ENCODE results near the gene GSTM5.
"Not testable (repeated sequence)": the region's sequence is repeated elsewhere in the genome, so short reads cannot be mapped to it uniquely, and the experiment has no call there.

Gene GSTM5

DNA sequence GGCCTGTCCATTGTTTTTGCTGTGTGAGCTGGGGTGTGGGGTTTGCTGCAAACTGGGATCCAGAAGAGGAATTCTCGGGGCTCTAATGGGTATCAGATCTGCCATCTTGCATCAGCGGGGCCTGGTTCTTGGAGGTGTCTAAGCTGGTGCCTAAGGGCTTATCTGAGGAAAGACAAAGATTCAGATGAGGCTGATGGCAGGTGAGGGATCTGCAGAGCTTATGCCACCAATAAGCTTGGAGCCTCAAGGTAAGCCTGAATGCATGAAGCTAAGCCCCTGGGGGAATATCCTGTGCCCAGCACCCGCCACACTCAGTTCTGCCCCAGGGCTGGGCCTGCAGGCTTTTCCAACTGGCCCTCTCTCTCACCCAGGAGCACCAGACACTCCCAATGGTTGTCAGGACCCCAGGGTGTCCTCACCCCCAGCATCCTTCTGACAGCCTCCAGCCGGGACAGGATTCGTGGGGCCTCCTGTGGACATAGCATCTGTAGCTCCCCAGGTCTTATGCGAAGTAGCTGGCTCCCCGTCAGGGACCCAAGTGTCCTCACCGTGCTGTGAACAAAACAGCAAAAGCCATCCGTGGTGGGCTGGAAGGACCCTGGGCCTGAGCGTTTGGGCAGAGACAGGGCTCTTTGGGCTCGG is 38.3 kb downstream of the GSTM5 start:
- Histone ChIP-seq H3K27ac (no peak overlapping the region), H3K9me3 (no peaks in the 10 kb centered on the region), H3K36me3 (no peaks in the 10 kb centered on the region), H3K27me3 (no peaks in the 10 kb centered on the region), H4K20me1 (no peaks in the 10 kb centered on the region), H3K9ac (no peak overlapping the region), H3K4me2 (no peak overlapping the region), H3K4me3 (no peak overlapping the region), H3K4me1 (no peaks in the 10 kb centered on the region)
- no peak for TF ChIP-seq Cebpa-rat (IDR thresholded peaks at IDR 0.05)

DNA sequence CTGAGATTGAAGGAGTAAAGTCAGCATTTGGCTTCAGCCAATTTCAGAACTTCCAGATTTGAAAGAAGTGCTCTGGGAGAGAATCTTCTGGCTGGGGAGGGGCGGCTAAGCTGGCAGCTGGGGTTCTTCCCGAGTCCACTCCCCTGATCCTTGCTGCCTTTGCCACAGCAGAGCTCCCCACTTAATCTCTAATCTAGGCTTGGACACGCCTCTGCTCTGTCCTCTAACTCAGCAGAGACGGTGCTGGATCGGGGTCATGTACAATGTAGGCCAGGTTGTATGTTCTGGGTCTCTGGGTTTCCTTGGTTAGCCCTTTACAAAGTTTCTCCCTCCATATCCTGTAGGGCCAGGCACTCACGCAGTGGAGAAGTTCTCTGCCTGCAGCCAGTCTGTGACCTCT is 38.9 kb downstream of the GSTM5 start:
- Histone ChIP-seq H3K9me3 (no peaks in the 10 kb centered on the region), H3K27ac (no peak overlapping the region), H3K4me2 (no peak overlapping the region), H3K36me3 (no peaks in the 10 kb centered on the region), H3K27me3 (no peaks in the 10 kb centered on the region), H4K20me1 (no peaks in the 10 kb centered on the region), H3K4me1 (no peaks in the 10 kb centered on the region), H3K4me3 (no peak overlapping the region), H3K9ac (no peak overlapping the region)
- no peak for TF ChIP-seq Cebpa-rat (IDR thresholded peaks at IDR 0.05)

DNA sequence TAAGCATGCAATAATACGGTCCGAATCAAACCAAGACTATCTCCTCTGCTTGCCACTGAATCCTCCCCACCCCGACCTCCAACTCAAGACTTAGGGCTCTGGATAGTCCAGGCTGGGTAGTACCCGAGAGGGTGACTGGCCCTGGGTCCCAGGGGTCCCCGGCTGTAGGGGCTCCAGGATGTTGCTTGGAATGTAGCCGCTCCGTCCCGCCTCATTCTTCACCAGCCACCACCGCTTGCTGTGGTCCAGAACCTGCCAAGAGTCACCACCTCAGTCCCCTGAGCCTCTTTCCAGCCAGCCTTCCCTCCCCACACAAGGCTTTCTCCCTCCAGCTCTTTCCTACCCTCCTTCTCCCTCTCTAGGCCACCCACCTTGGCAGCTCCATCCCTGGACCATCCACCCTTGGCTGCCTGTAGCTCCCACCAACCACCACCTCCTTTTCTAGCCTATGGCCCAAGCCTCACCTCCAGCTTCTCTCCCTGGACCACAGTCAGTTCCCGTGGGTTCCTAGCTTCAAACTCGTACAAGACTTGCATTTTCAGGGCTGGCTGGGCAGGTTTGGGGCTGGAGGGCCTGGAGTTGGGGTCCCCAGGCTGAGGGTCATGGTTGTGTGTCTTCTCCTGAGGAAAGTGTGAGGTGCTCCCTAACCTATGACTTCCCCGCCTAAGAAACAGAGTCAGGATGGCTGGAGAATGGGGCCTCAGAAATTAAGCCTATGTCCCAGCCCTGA is 39.6 kb downstream of the GSTM5 start:
- no peak for TF ChIP-seq Cebpa-rat (IDR thresholded peaks at IDR 0.05)
- Histone ChIP-seq H3K27me3 (no peaks in the 10 kb centered on the region), H3K36me3 (no peaks in the 10 kb centered on the region), H3K9me3 (no peaks in the 10 kb centered on the region), H3K9ac (no peak overlapping the region), H3K4me2 (no peak overlapping the region), H3K4me3 (no peak overlapping the region), H3K4me1 (no peaks in the 10 kb centered on the region), H3K27ac (no peak overlapping the region), H4K20me1 (no peaks in the 10 kb centered on the region)

DNA sequence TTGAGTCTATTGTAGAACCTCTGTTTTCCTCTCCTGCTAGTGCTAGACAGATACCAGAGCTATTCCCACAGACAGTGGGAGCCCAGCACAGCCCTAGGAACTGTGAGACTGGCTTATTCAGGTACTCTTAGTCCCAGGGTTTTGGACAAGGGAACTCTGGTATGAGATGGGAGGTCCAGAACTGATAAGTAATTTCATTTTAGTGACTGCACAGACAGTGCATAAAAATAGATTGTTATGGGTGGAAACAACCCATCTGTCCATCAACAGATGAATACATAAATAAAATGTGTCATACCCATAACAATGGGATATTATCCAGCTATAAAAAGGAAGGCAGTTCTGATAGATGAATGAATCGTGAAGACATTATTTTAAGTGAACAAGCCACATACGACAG is 42.7 kb downstream of the GSTM5 start:
- Histone ChIP-seq H3K9me3 (no peaks in the 10 kb centered on the region), H3K4me1 (no peaks in the 10 kb centered on the region), H3K27ac (no peak overlapping the region), H3K4me3 (no peak overlapping the region), H3K27me3 (no peaks in the 10 kb centered on the region), H3K36me3 (no peaks in the 10 kb centered on the region), H3K9ac (no peak overlapping the region), H3K4me2 (no peak overlapping the region), H4K20me1 (no peaks in the 10 kb centered on the region)
- no peak for TF ChIP-seq Cebpa-rat (IDR thresholded peaks at IDR 0.05)

DNA sequence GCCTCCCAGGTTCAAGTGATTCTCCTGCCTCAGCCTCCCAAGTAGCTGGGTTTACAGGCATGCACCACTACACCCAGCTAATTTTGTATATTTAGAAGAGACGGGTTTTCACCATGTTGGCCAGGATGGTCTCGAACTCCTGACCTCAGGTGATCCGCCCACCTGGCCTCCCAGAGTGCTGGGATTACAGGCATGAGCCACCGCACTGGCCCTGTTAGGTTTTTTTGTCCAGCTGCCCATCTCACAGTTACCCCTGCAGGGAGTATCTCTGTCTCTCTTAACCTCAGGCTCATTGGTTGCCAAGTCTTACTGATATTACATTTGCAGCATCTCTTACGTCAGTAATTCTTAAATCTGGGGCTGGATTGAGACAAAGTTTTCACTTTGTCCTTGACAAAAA is 44.3 kb downstream of the GSTM5 start:
- not testable (repeated sequence) for H3K36me3 ChIP-seq, H3K4me2 ChIP-seq, H3K9me3 ChIP-seq, H3K9ac ChIP-seq, H4K20me1 ChIP-seq, H3K27ac ChIP-seq, H3K27me3 ChIP-seq, H3K4me3 ChIP-seq, H3K4me1 ChIP-seq

DNA sequence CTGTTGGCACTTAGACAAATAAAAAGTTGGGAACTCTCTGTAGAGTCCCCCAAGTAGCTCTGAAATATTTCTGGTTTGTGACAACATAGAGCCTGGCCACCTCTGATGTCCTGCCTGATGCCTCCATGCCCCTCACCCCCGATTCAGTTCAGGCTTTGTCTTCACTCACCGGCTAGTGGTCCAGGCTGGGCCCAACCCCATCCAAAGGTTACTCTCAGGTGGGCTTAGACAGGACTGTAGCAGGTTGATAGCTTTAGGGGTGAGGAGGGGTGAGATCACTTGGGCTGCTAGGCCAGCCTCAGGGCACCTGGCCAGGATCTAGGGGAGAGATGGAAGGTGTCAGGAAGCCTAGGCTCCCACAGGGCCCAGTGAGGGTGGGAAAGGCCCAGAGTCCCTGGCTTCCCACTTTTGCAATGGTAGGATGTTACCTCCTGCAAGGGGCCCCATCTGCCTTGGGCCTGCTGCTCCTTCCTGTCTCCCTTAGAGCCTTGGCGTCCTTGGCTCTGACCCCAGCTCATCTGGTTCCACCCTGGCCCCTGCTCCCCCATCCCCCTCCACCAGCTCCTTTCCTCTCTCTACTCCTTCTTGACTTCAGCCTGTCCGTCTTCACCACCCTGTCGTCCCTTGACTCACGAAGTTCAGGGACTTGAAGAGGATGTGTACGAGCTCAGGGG is 44.9 kb downstream of the GSTM5 start:
- TF ChIP-seq Cebpa-rat (IDR thresholded peaks at IDR 0.05), result no peak
- no peaks in the 10 kb centered on the region for H3K27me3 ChIP-seq
- H4K20me1 ChIP-seq, result no peaks in the 10 kb centered on the region
- H3K27ac ChIP-seq, result no peak overlapping the region
- H3K4me3 ChIP-seq, result no peak overlapping the region
- H3K4me2 ChIP-seq, result no peak overlapping the region
- H3K4me1 ChIP-seq, result no peaks in the 10 kb centered on the region
- no peaks in the 10 kb centered on the region for H3K9me3 ChIP-seq
- H3K9ac ChIP-seq, result no peak overlapping the region
- H3K36me3 ChIP-seq, result no peaks in the 10 kb centered on the region

DNA sequence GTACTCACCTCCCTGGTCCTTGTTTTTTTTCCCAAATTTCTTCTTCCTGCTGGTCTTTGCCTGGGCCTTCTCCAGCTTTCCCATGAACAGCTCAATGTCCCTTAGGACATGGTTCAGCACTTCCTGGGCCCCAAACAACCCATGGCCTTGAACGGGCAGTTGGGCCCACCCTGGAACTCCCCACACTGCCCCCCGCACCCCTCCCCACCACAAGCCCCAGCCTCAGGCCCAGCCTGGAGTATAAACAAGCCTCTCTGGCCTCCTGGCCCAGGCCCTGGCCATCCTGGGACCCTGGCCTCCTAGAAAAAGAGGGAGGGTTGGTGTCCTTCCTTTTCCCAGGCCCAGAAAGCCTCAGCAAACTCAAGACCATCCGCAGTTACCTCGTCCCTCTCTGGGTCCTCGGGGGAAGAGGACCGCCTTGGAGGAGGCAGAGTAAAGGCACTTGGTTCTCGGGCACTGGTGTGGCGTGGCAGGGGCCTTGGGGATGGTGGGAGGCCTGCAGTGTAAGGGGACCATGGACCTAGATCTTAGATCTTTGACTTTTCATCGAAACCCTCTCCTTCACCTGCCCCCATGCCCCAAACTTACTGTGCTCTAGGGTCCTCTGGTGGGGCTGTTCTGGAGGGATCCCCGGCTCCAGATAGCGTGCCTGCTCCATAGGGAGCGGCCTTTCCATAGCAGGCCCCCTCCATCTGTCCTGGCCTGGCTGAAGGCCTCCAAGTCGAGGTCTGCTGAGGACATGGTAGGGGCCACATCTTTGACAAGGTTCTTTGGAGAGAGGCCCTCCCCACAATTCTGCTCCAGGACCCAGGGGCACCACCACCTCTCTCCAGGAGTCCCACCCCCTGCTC is 46.1 kb downstream of the GSTM5 start:
- TF ChIP-seq Cebpa-rat (IDR thresholded peaks at IDR 0.05), result no peak
- Histone ChIP-seq H3K36me3 (no peaks in the 10 kb centered on the region), H3K4me2 (no peak overlapping the region), H4K20me1 (no peaks in the 10 kb centered on the region), H3K4me3 (no peak overlapping the region), H3K4me1 (peaks cover 2% of the 10 kb centered on the region; the same call in 1 of the 2 replicates), H3K27ac (no peak overlapping the region), H3K27me3 (no peaks in the 10 kb centered on the region), H3K9me3 (no peaks in the 10 kb centered on the region), H3K9ac (no peak overlapping the region)

DNA sequence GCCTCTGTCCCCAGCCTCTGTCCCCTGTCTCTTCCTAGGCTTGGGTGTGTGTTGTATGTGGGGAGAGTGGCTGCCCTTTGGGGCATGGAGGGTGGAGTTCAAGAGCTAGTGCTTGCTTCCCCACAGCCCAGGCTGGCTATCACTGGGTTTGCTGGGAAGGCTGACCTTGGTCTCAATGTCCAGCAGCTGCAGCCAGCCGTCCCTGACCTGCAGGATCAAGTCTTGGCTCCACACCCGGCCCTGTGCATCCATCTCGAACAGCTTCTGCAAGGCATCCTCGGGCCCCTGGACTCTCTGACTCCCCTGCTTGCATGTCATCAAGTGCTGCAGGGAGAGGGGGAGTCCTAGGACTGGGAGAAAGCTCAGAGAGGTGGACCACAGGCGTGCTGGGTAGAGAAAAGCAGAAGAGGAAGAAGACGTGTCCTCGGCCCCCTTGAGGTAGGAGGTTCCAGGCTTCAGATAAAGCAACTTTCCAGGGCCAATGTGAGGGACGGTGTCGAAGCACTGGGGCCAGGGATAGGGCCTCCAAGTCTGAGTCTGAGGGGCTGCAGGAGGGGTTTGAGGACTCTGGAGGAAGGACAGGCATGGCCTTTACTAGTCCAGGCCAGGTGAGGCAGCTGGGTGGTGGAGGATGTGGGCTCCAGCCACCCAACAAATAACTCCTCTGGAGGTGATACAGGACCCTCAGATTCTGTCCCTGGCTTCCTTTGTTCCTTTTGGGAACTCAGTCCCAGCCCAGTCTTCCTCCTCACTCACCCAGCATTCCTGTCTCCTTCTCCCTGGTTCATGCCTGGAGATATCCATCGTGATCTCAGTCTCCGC is 47.7 kb downstream of the GSTM5 start:
- Histone ChIP-seq H3K27ac (no peak overlapping the region), H3K4me1 (peaks cover 7% of the 10 kb centered on the region; the same call in 1 of the 2 replicates), H3K9me3 (no peaks in the 10 kb centered on the region), H3K9ac (no peak overlapping the region), H3K36me3 (no peaks in the 10 kb centered on the region), H3K27me3 (no peaks in the 10 kb centered on the region), H3K4me3 (no peak overlapping the region), H3K4me2 (no peak overlapping the region), H4K20me1 (no peaks in the 10 kb centered on the region)
- no peak for TF ChIP-seq Cebpa-rat (IDR thresholded peaks at IDR 0.05)

DNA sequence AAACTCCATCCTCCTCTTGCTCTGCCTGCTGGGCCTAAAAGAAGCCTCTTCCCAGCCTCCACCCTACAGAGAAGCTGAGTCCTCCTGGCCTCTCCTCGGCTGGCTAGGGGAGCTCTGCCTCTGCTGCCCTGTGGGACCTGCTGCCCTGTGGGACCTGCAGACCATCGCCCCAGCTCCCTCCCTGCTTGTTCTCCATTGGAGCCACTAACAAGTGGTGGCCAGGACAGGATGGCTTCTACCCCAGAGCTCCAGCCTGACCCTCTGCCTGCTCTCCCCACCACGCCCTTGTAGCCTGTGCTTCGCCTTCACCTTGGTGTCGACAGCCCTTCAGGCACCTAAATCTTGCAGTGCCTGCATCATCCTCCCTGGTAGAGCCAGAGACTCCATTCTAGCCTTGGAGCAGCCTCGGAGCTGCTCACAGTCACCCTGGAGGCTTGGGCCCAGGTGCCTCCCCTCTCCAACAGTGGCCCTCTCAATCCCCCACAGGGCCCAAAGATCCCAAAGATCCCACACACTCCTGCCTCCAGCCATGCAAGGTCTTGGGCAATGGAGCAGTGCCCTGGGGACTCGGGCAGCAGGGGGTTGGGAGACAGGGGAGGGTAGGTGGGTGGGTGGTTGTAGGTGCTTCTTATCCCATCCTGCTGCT is 48.7 kb downstream of the GSTM5 start:
- no peaks in the 10 kb centered on the region for H3K36me3 ChIP-seq
- TF ChIP-seq Cebpa-rat (IDR thresholded peaks at IDR 0.05), result no peak
- H3K4me1 ChIP-seq, result peaks cover 7% of the 10 kb centered on the region; the same call in 1 of the 2 replicates
- H3K27me3 ChIP-seq, result no peaks in the 10 kb centered on the region
- H4K20me1 ChIP-seq, result no peaks in the 10 kb centered on the region
- no peak overlapping the region for H3K27ac ChIP-seq
- no peak overlapping the region for H3K9ac ChIP-seq
- H3K9me3 ChIP-seq, result no peaks in the 10 kb centered on the region
- H3K4me2 ChIP-seq, result no peak overlapping the region
- H3K4me3 ChIP-seq, result no peak overlapping the region

Data from BLaER1 (cell line).